NB4 (cell line): ENCODE results near the gene NR2F1-AS1.

Source experiments
- DNase-seq: peaks from one replicate; pipeline ENCODE4 v3.0.0; 2010; ENCODE audit warnings: low read depth
- H3K4me3 ChIP-seq: one replicate; pipeline ENCODE4 v1.5.1; 2011; ENCODE audit warnings: mild to moderate bottlenecking, low read depth, low read length, moderate library complexity
- CTCF ChIP-seq: IDR thresholded peaks from one replicate; pipeline ENCODE4 v1.5.1; 2012; ENCODE audit warnings: low read depth, low read length
- MAX ChIP-seq: IDR thresholded peaks from 2 replicates; pipeline ENCODE4 v1.6.1; 2011; ENCODE audit warnings: low read depth, low read length
- MYC ChIP-seq: IDR thresholded peaks from 2 replicates; pipeline ENCODE4 v1.6.1; 2011; ENCODE audit warnings: low read depth, low read length
- POLR2A ChIP-seq: IDR thresholded peaks from 2 replicates; pipeline ENCODE4 v1.6.1; 2011; ENCODE audit warnings: mild to moderate bottlenecking; ENCODE audit not compliant: insufficient read length; ENCODE audit errors: extremely low read depth

The NR2F1-AS1 gene

GRCh38 chr5:93572101-93572607 lies 8.9 kb downstream of the NR2F1-AS1 start:
- TF ChIP-seq CTCF: no peak
- no peak for TF ChIP-seq MYC
- TF ChIP-seq POLR2A: no peak
- no peak for TF ChIP-seq MAX
- no peak for DNase-seq
- no peak overlapping the region for H3K4me3 ChIP-seq

GRCh38 chr5:93571114-93571949 lies 9.7 kb downstream of the NR2F1-AS1 start:
- DNase-seq: no peak
- no peak for TF ChIP-seq CTCF
- no peak for TF ChIP-seq MYC
- no peak for TF ChIP-seq POLR2A
- no peak overlapping the region for H3K4me3 ChIP-seq

- no peak overlapping the region for H3K4me3 ChIP-seq
- TF ChIP-seq MYC (no peak), CTCF (no peak), MAX (no peak), POLR2A (no peak)
- peak; percentile 81 for DNase-seq
Observed at GRCh38 chr5:93570294-93571113, 10.5 kb downstream of the NR2F1-AS1 start.

- DNase-seq: no peak
- H3K4me3 ChIP-seq: no peak overlapping the region
- no peak for TF ChIP-seq MYC
Observed at GRCh38 chr5:93569300-93570160, 11.5 kb downstream of the NR2F1-AS1 start.

- H3K4me3 ChIP-seq: no peak overlapping the region
- no peak for DNase-seq
- TF ChIP-seq CTCF: no peak
- no peak for TF ChIP-seq MAX
- no peak for TF ChIP-seq POLR2A
- TF ChIP-seq MYC: no peak
Observed at GRCh38 chr5:93567424-93567823, 13.6 kb downstream of the NR2F1-AS1 start.

- no peak overlapping the region for H3K4me3 ChIP-seq
Observed at GRCh38 chr5:93566091-93566490, 14.9 kb downstream of the NR2F1-AS1 start.

More at GRCh38 chr5:93566091-93566490, 14.9 kb downstream of the NR2F1-AS1 start:
- no peak for DNase-seq
- TF ChIP-seq CTCF (no peak), MYC (no peak), POLR2A (no peak), MAX (no peak)
